ES-I3 (cell line): Measurements from ENCODE around the gene CEP295NL.
"Not testable (repeated sequence)": the region's sequence is repeated elsewhere in the genome, so short reads cannot be mapped to it uniquely, and the experiment has no call there.

Source experiments
- H3K36me3 ChIP-seq: 2 replicates; pipeline ENCODE4 v1.6.1; 2013; ENCODE audit warnings: mild to moderate bottlenecking, low read length, control low read depth, moderate library complexity; ENCODE audit not compliant: insufficient read depth
- H3K4me1 ChIP-seq: 2 replicates; pipeline ENCODE4 v1.6.1; 2013; ENCODE audit warnings: mild to moderate bottlenecking, control low read depth, low read length; ENCODE audit not compliant: insufficient read depth
- H3K9ac ChIP-seq: 2 replicates; pipeline ENCODE4 v1.6.1; 2013; ENCODE audit warnings: low read depth, mild to moderate bottlenecking, low read length, moderate library complexity
- H3K9me3 ChIP-seq: 2 replicates; pipeline ENCODE4 v1.6.1; 2013; ENCODE audit warnings: mild to moderate bottlenecking, low read length, moderate library complexity; ENCODE audit not compliant: control insufficient read depth, insufficient read depth

The CEP295NL gene

DNA sequence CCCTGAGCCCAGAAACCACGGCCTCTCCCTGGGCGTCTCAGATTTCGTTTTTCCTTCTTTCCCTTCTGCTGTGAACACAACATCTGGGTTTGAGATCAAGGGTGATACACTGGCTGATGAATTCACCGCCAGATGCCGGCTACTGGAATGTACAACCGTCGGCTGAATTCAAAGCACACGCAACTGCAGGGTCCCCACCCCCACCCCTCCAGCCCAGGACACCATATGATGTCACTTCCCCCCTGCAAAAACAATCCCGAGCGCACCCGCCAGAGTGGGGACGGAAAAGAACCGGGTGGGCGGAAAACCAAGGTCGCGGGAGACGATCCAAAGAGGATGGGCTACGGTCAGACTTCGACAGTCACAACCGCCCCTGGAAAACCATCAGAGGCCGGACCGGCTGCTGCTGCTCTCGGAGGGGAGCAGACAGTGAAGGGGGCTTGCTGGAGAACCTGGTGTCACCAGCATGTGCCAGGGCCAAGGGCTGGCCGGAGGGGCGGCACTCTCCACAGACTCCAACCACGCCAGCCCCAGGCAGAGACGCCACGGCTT lies 23.3 kb downstream of the CEP295NL start:
- no peaks in the 10 kb centered on the region for H3K9me3 ChIP-seq
- H3K9ac ChIP-seq = no peak overlapping the region
- no peaks in the 10 kb centered on the region for H3K36me3 ChIP-seq
- H3K4me1 ChIP-seq = peaks cover 39% of the 10 kb centered on the region

DNA sequence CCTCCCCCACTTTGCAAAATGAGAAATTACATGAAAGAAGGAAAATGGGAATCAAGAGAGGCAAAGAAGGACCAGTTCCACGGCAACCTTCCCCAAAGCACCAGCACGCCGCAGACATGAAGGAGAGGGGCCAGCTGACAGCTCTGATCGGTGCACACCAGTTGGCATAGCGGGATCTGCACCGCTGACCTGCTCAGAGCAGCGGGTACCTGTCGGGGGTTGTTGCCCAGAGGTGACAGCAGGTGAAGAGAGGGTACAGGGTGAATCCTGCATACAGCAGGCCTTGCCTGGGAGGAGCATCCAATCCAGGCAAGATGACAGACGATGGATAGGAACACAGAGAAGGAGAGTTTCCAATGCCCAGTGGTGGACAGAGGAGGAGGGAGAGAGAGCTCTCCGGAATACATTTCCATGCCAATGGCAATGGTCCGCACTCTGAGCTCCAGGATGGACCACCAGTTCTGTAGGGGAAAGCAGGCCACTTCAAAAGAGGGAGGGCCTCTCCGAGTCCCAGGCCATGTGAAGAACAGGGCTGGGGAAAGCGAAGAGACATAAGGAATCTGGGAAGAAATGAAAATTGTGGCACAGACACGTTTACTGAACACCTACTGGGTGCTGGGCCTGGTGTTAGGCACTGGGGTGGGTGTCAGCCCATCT lies 24.0 kb downstream of the CEP295NL start:
- Histone ChIP-seq H3K36me3 (no peaks in the 10 kb centered on the region), H3K9ac (no peak overlapping the region), H3K4me1 (peaks cover 32% of the 10 kb centered on the region), H3K9me3 (no peaks in the 10 kb centered on the region)

- peaks cover 28% of the 10 kb centered on the region for H3K4me1 ChIP-seq
- H3K9ac ChIP-seq = no peak overlapping the region
- no peaks in the 10 kb centered on the region for H3K9me3 ChIP-seq
- no peaks in the 10 kb centered on the region for H3K36me3 ChIP-seq
These were observed 24.7 kb downstream of the CEP295NL start for GRCh38 chr17:78878261-78878660.

GRCh38 chr17:78876954-78877517 lies 26.0 kb downstream of the CEP295NL start:
- not testable (repeated sequence) for H3K9me3 ChIP-seq, H3K9ac ChIP-seq, H3K36me3 ChIP-seq
- peaks cover 16% of the 10 kb centered on the region for H3K4me1 ChIP-seq

DNA sequence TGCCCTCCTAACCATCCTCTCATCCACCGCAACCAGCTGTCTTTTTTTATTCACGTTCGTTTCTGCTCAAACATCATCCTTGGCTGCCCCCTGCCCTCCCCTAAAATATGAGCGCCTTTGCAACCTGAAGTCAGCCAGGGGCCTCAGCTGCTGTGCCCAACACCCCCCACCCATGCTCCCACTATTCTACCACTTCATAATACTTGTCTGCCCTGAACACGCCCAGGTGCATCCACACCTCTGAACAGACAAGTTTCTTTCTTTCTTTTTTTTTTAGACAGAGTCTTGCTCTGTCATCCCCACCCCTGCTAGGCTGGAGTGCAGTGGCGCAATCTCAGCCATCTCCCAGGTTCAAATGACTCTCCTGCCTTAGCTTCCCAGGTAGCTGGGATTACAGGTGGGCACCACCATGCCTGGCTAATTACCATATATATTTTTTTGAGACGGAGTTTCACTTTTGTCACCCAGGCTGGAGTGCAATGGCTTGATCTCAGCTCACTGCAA lies 26.9 kb downstream of the CEP295NL start:
- Histone ChIP-seq H3K9ac (no peak overlapping the region), H3K36me3 (no peaks in the 10 kb centered on the region), H3K9me3 (no peaks in the 10 kb centered on the region), H3K4me1 (peaks cover 16% of the 10 kb centered on the region)

GRCh38 chr17:78875363-78876093 lies 27.5 kb downstream of the CEP295NL start:
- H3K36me3 ChIP-seq = peaks cover 2% of the 10 kb centered on the region; the same call in 1 of the 2 replicates
- no peak overlapping the region for H3K9ac ChIP-seq
- no peaks in the 10 kb centered on the region for H3K9me3 ChIP-seq
- H3K4me1 ChIP-seq = peaks cover 16% of the 10 kb centered on the region

DNA sequence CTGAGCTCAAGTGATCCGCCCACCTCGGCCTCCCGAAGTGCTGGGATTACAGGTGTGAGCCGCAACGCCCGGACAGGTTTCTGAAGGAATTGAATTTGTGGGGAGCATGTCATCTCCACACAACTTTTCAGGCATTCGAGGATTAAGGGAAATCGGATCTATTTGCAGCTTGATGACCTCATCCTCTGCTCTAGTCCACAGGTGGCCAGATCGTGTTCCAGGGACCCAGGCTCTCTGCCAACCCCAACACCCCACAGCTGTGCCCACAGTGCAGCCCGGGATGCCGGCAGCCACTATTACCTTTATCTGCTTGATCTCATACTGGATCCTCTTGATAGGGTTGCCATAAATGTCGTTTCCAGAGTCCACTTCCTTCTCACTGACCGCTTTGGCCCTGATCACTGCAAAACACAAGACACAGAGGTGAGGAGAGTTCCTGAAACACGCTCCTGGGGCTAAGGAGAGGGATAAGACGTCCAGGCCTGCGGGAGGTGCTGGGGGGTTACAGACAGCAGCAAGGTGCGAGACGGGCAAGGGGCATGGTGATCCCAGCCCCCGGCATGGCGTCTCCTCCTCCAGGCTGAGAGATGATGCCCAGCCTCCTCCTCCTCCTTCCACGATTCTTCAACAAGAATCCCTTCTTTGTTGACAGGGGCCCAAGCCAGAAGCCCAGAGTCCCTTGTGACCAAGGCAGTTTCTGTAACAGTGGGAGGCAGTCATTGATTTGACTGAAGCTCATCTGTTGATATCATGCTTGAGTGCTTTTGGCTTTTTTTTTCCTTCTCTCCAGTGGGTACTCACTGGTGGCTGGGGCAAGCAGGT lies 29.3 kb downstream of the CEP295NL start:
- Histone ChIP-seq H3K4me1 (peaks cover 3% of the 10 kb centered on the region; the same call in 1 of the 2 replicates), H3K36me3 (peaks cover 2% of the 10 kb centered on the region; the same call in 1 of the 2 replicates), H3K9ac (no peak overlapping the region), H3K9me3 (no peaks in the 10 kb centered on the region)

DNA sequence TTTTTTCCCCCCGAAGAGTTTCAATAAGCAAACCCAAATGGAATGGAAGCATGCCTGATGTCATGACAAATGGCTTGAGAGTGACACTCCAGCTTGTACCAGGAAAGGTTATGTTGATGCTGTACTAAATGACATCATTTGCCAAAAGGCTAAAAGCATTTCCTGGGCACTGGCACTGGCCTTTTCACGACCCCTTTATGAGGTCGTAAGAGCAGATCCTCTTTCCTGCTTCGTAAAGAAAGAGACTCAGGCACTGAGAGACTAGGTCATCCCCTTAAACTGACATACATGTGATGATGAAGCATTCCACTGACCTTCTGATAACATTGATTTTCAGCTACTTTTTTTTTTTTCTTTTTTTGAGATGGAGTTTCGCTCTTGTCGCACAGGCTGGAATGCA lies 30.5 kb downstream of the CEP295NL start:
- no peak overlapping the region for H3K9ac ChIP-seq
- no peaks in the 10 kb centered on the region for H3K9me3 ChIP-seq
- peaks cover 2% of the 10 kb centered on the region; the same call in 1 of the 2 replicates for H3K36me3 ChIP-seq
- peaks cover 3% of the 10 kb centered on the region; the same call in 1 of the 2 replicates for H3K4me1 ChIP-seq

- H3K9me3 ChIP-seq = no peaks in the 10 kb centered on the region
- H3K36me3 ChIP-seq = peaks cover 2% of the 10 kb centered on the region; the same call in 1 of the 2 replicates
- H3K4me1 ChIP-seq = no peaks in the 10 kb centered on the region; the same call in 1 of the 2 replicates
- no peak overlapping the region for H3K9ac ChIP-seq
These were observed 32.4 kb downstream of the CEP295NL start for GRCh38 chr17:78870621-78871020.

- no peaks in the 10 kb centered on the region for H3K9me3 ChIP-seq
- H3K9ac ChIP-seq = no peak overlapping the region
- H3K36me3 ChIP-seq = peaks cover 2% of the 10 kb centered on the region; the same call in 1 of the 2 replicates
- no peaks in the 10 kb centered on the region for H3K4me1 ChIP-seq
These were observed 34.6 kb downstream of the CEP295NL start for GRCh38 chr17:78868391-78868790.

DNA sequence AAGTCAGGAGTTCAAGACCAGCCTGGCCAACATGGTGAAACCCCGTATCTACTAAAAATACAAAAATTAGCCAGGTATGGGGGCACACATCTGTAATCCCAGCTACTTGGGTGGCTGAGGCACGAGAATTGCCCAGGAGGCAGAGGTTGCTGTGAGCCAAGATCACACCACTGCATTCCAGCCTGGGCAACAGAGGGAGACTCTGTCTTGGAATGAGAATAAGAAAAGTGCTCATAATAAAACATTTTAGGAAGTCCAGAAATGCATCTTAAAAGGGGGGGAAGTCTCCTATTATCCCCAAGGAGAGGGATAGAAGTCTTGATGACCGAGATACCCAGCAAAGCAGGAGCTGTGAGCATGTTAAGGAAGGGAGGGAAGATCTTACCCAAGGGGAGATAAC lies 36.0 kb downstream of the CEP295NL start:
- H3K36me3 ChIP-seq, H3K9me3 ChIP-seq, H3K4me1 ChIP-seq, H3K9ac ChIP-seq: not testable (repeated sequence)

GRCh38 chr17:78865682-78866390 lies 37.2 kb downstream of the CEP295NL start:
- H3K4me1 ChIP-seq = peaks cover 10% of the 10 kb centered on the region; the same call in 1 of the 2 replicates
- peaks cover 2% of the 10 kb centered on the region; the same call in 1 of the 2 replicates for H3K36me3 ChIP-seq
- no peak overlapping the region for H3K9ac ChIP-seq
- no peaks in the 10 kb centered on the region for H3K9me3 ChIP-seq

GRCh38 chr17:78864117-78864516 lies 38.9 kb downstream of the CEP295NL start:
- no peaks in the 10 kb centered on the region for H3K9me3 ChIP-seq
- H3K9ac ChIP-seq = no peak overlapping the region
- peaks cover 10% of the 10 kb centered on the region; the same call in 1 of the 2 replicates for H3K4me1 ChIP-seq
- H3K36me3 ChIP-seq = no peaks in the 10 kb centered on the region
